Measurements from ENCODE around the gene C10orf67. TPM values are rescaled to one million over a fixed set of nuclear protein-coding genes. Genes with fewer than 3 reads are reported as not detected.

Gene C10orf67
- total RNA-seq, 1 experiment from 2014 or later = 0.15 TPM

DNA sequence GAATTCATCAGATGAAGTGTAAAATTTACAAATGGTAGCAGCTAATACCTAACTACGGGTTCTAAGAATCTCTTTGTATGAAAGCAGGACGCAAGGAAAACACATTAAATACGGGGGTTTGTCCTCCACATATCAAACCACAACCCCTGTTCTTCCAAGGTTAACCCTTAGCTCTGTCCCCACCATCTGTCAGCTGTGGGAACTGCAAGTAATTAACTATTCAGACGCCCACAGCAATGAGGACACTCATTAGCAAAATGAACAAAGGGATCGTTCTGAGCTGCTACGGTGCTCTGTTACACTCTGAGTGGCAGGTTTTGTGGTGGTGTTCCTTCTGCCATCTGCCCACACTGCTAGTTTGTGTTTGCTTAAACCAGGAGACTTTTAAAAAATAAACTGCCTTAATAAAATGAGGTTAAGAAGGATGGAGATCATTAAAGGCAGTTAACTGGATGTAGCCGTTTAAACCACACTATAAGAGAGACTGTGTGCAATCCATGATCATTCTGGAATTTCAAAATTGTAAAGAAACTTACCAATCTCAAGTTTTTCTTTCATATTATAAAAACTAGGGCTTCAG is 51.4 kb downstream of the C10orf67 start:
- BruUV-seq (replicated peaks) = no TSS peak
- intact Hi-C loops (cut with micrococcal nuclease) = loop anchor here (2.0 kb wide), 1 partner anchor 134 kb away; no protein-coding TSS in a partner anchor

DNA sequence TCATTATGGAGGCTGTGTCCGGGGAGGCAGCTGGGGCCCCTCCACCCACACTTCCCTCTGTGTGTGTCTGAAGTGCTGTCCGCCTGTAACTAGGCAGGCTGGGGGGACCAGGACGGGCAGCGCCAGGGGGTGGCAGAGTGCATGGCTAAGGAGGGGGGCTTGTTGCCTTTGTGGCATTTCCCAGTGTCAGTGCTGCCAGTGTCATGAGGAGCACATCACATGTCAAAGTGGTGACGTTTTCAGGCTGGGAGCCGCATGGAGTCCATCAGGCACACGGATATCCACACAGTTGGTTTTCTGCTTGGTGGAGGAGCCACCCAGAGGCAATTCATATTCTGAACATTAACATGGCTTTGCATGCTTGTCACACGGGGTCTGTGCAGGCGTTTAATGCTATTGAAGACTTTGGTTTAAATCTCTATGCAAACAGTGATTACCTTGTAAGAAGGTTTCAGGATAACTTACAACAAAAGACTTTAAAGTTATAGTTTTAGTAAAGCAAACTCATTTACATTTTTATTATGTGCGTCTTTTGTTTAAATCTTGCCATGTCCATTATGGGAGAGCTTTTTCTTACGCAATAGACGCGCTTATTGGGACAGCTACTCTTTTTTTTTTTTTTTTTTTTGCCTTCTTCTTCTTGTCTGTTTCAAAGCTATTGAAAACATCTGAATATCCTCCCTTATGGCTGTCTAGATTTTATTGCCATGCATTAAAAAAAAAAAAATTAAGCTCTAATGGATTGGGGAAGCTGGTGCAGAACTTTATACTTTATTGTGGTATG is 52.9 kb downstream of the C10orf67 start:
- Histone ChIP-seq H3K27me3 (ENCODE audit: low read length) (peaks cover 18% of the 10 kb centered on the region), H2AFZ (ENCODE audit: low read length) (no peak overlapping the region), H3K36me3 (ENCODE audit: low read depth, low read length) (no peaks in the 10 kb centered on the region; the same call in 1 of the 2 replicates), H3K4me3 (ENCODE audit: low read length) (no peak overlapping the region), H3K9me3 (ENCODE audit: low read length) (no peaks in the 10 kb centered on the region), H3F3A (ENCODE audit: low read length, unreplicated experiment) (no peaks in the 10 kb centered on the region), H3K4me1 (ENCODE audit: insufficient read depth, low read length) (no peaks in the 10 kb centered on the region), H3K79me2 (ENCODE audit: low read length) (no peaks in the 10 kb centered on the region), H3K4me2 (ENCODE audit: low read length) (no peak overlapping the region), H4K20me1 (ENCODE audit: low read length) (no peaks in the 10 kb centered on the region), H3K27ac (ENCODE audit: low read length) (no peak overlapping the region), H3K9ac (ENCODE audit: low read length) (no peak overlapping the region), H3K9me2 (replicated peaks; ENCODE audit: low read length) (no peaks in the 10 kb centered on the region)
- TF ChIP-seq EZH2 (IDR thresholded peaks at IDR 0.05; ENCODE audit: low read length, unreplicated experiment) (no peak), EZH2phosphoT487 (IDR thresholded peaks at IDR 0.05; ENCODE audit: borderline replicate concordance, low read length) (no peak)
- TF ChIP-seq, protein P1, sequence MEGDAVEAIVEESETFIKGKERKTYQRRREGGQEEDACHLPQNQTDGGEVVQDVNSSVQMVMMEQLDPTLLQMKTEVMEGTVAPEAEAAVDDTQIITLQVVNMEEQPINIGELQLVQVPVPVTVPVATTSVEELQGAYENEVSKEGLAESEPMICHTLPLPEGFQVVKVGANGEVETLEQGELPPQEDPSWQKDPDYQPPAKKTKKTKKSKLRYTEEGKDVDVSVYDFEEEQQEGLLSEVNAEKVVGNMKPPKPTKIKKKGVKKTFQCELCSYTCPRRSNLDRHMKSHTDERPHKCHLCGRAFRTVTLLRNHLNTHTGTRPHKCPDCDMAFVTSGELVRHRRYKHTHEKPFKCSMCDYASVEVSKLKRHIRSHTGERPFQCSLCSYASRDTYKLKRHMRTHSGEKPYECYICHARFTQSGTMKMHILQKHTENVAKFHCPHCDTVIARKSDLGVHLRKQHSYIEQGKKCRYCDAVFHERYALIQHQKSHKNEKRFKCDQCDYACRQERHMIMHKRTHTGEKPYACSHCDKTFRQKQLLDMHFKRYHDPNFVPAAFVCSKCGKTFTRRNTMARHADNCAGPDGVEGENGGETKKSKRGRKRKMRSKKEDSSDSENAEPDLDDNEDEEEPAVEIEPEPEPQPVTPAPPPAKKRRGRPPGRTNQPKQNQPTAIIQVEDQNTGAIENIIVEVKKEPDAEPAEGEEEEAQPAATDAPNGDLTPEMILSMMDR (conservative IDR thresholded peaks at IDR 0.05; ENCODE audit: low read depth, low read length) = no peak
- intact Hi-C loops (cut with micrococcal nuclease) = loop anchor here (2.0 kb wide), 1 partner anchor 133 kb away; no protein-coding TSS in a partner anchor
- DNase-seq (no peak), ATAC-seq (no peak)
- POLR2A ChIA-PET (ENCODE audit: unreplicated experiment) = no interaction called here
- CTCF ChIA-PET = no interaction called here
- BruUV-seq (replicated peaks) = no TSS peak

More for the DNA sequence above, 51.4 kb downstream of the C10orf67 start:
- DNase-seq (peak; percentile 56), ATAC-seq (peak; percentile 46; the same call in 1 of the 2 replicates)
- Histone ChIP-seq H2AFZ (ENCODE audit: low read length) (no peak overlapping the region), H3K9me3 (ENCODE audit: low read length) (no peaks in the 10 kb centered on the region), H3K9ac (ENCODE audit: low read length) (no peak overlapping the region), H3K27me3 (ENCODE audit: low read length) (peaks cover 18% of the 10 kb centered on the region), H3K27ac (ENCODE audit: low read length) (no peak overlapping the region), H3K79me2 (ENCODE audit: low read length) (no peaks in the 10 kb centered on the region), H3K4me3 (ENCODE audit: low read length) (no peak overlapping the region), H3K4me2 (ENCODE audit: low read length) (no peak overlapping the region), H3K4me1 (ENCODE audit: insufficient read depth, low read length) (no peaks in the 10 kb centered on the region), H3K9me2 (replicated peaks; ENCODE audit: low read length) (no peaks in the 10 kb centered on the region), H3F3A (ENCODE audit: low read length, unreplicated experiment) (no peaks in the 10 kb centered on the region), H4K20me1 (ENCODE audit: low read length) (no peaks in the 10 kb centered on the region), H3K36me3 (ENCODE audit: low read depth, low read length) (no peaks in the 10 kb centered on the region; the same call in 1 of the 2 replicates)
- POLR2A ChIA-PET (ENCODE audit: unreplicated experiment) = no interaction called here
- CTCF ChIA-PET = interaction anchor here (0.6 to 0.7 kb wide), 2 partner anchors 12 to 135 kb away, joined by 3 to 5 read pairs; no protein-coding TSS in a partner anchor
- TF ChIP-seq EZH2phosphoT487 (IDR thresholded peaks at IDR 0.05; ENCODE audit: borderline replicate concordance, low read length) (no peak), EZH2 (IDR thresholded peaks at IDR 0.05; ENCODE audit: low read length, unreplicated experiment) (no peak)
- TF ChIP-seq, protein P1 (conservative IDR thresholded peaks at IDR 0.05; ENCODE audit: low read depth, low read length) = peak; percentile 62
